Measurements from ENCODE around the gene MAP2.

The MAP2 gene

GRCh38 chr2:209726311-209726710 is 302.5 kb downstream of the MAP2 start:
- no peak for DNase-seq (ENCODE audit: low read depth)

- DNase-seq (ENCODE audit: low read depth): no peak
These were observed 303.2 kb downstream of the MAP2 start for GRCh38 chr2:209727077-209727476.

GRCh38 chr2:209734805-209735204 is 311.0 kb downstream of the MAP2 start:
- DNase-seq (ENCODE audit: low read depth): no peak

- no peak for DNase-seq (ENCODE audit: low read depth)
These were observed 318.1 kb downstream of the MAP2 start for GRCh38 chr2:209741953-209742352.

- DNase-seq (ENCODE audit: low read depth): no peak
These were observed 329.2 kb downstream of the MAP2 start for GRCh38 chr2:209753020-209753419.

GRCh38 chr2:209757163-209757562 is 333.3 kb downstream of the MAP2 start:
- no peak for DNase-seq (ENCODE audit: low read depth)

GRCh38 chr2:209761566-209761965 is 337.7 kb downstream of the MAP2 start:
- no peak for DNase-seq (ENCODE audit: low read depth)

GRCh38 chr2:209762563-209762962 is 338.7 kb downstream of the MAP2 start:
- no peak for DNase-seq (ENCODE audit: low read depth)

GRCh38 chr2:209763106-209763505 is 339.3 kb downstream of the MAP2 start:
- DNase-seq (ENCODE audit: low read depth): no peak

GRCh38 chr2:209766613-209767012 is 342.8 kb downstream of the MAP2 start:
- DNase-seq (ENCODE audit: low read depth): no peak

GRCh38 chr2:209767316-209767715 is 343.5 kb downstream of the MAP2 start:
- DNase-seq (ENCODE audit: low read depth): no peak

- no peak for DNase-seq (ENCODE audit: low read depth)
These were observed 344.7 kb downstream of the MAP2 start for GRCh38 chr2:209768557-209768956.

- DNase-seq (ENCODE audit: low read depth): peak; percentile 21
These were observed 347.8 kb downstream of the MAP2 start, which contains the start of gene UNC80 for GRCh38 chr2:209771474-209772289. Gene UNC80 (plus strand): TSS chr2:209771832. CDS start chr2:209772073, 241 bp downstream.

- no peak for DNase-seq (ENCODE audit: low read depth)
These were observed 348.4 kb downstream of the MAP2 start for GRCh38 chr2:209772290-209772685.

GRCh38 chr2:209773377-209773776 is 349.5 kb downstream of the MAP2 start:
- no peak for DNase-seq (ENCODE audit: low read depth)
